Panc1 (cell line): ENCODE data around the gene KANK4. TPM values are rescaled to one million over a fixed set of nuclear protein-coding genes. Genes with fewer than 3 reads are reported as not detected.

Source experiments
- ATAC-seq: fragments of 200-7000 bp; cut with Tn5 transposase; 2 replicates; pipeline ENCODE4 v1.9.1; 2020; ENCODE audit warnings: mild to moderate bottlenecking, moderate library complexity
- BruUV-seq: library from RNA; stranded (reverse); fragments of 400-500 nt; replicated peaks from 2 replicates; lab custom pipeline; 2021; lab: Mats Ljungman, UMichigan
- CTCF ChIA-PET: fragments of 300-600 bp; sonication (Branson Sonifier 250); formaldehyde crosslinking; loops from one replicate; lab custom pipeline; 2022; ENCODE audit warnings: antibody characterized with exemption; lab: Charles Lee
- POLR2A ChIA-PET: fragments of 300-600 bp; sonication (Branson Sonifier 250); formaldehyde crosslinking; loops from one replicate; lab custom pipeline; 2022; ENCODE audit warnings: antibody characterized with exemption; lab: Charles Lee
- DNase-seq: peaks from one replicate; pipeline ENCODE4 v3.0.0-alpha.2; 2010; ENCODE audit warnings: low read depth, low spot score
- H3K27ac ChIP-seq: 2 replicates; pipeline ENCODE4 v1.5.1; 2011; ENCODE audit warnings: mild to moderate bottlenecking, low read length, inconsistent platforms
- H3K27me3 ChIP-seq: fragments of 200-500 bp; sonication (Bioruptor generic); 2 replicates; pipeline ENCODE4 v1.6.0; 2014; ENCODE audit warnings: low read length, inconsistent platforms; ENCODE audit not compliant: control insufficient read depth, insufficient read depth
- H3K36me3 ChIP-seq: fragments of 200-500 bp; sonication (Bioruptor generic); 2 replicates; pipeline ENCODE4 v1.5.1; 2014; ENCODE audit warnings: inconsistent platforms, mild to moderate bottlenecking, low read length, moderate library complexity; ENCODE audit not compliant: control insufficient read depth, insufficient read depth
- H3K4me1 ChIP-seq: 2 replicates; pipeline ENCODE4 v1.5.1; 2011; ENCODE audit warnings: inconsistent platforms, mild to moderate bottlenecking, low read length, moderate library complexity; ENCODE audit not compliant: control insufficient read depth, insufficient read depth
- H3K4me3 ChIP-seq, 2 experiments: 2 replicates each; pipeline ENCODE4 v1.5.1; 2011 to 2012; ENCODE audit warnings: low read depth in 2 of 2, low read length in 2 of 2, mild to moderate bottlenecking in 2 of 2, inconsistent platforms in 1 of 2, moderate library complexity in 1 of 2
- H3K9me3 ChIP-seq: fragments of 200-500 bp; sonication (Bioruptor generic); 2 replicates; pipeline ENCODE4 v1.5.1; 2014; ENCODE audit warnings: low read depth, mild to moderate bottlenecking, inconsistent platforms, low read length, moderate library complexity; ENCODE audit not compliant: control insufficient read depth, insufficient read depth
- POLR2AphosphoS5 ChIP-seq: IDR thresholded peaks from 2 replicates; pipeline ENCODE4 v1.6.1; 2012; ENCODE audit warnings: mild to moderate bottlenecking, low read depth, low read length, moderate library complexity
- SIN3A ChIP-seq: IDR thresholded peaks from 2 replicates; pipeline ENCODE4 v1.6.1; 2012; ENCODE audit warnings: low read depth, mild to moderate bottlenecking, low read length, moderate library complexity, borderline replicate concordance; ENCODE audit not compliant: insufficient read depth
- TCF7L2 ChIP-seq: IDR thresholded peaks from 2 replicates; pipeline ENCODE4 v1.6.1; 2011; ENCODE audit warnings: mild to moderate bottlenecking, low read depth, low read length, inconsistent platforms
- in situ Hi-C: cut with HindIII; loops from 2 replicates; pipeline ENCODE4 v1.10.0; 2016; ENCODE audit warnings: low sequenced_read_pairs, low pct_unique_long_range_greater_than_20kb
- intact Hi-C: fragments of 100-400 bp; cut with micrococcal nuclease; formaldehyde crosslinking; loops from one replicate; pipeline ENCODE4 v1.10.0; 2022; ENCODE audit not compliant: unreplicated experiment
- total RNA-seq: library from RNA; stranded (reverse); gene quantifications from one replicate; pipeline ENCODE4 v1.2.1, GENCODE V29; 2021; ENCODE audit not compliant: unreplicated experiment
- TF ChIP-seq, protein P1 (sequence below), 2 experiments: IDR thresholded peaks; 2 replicates each; pipeline ENCODE4 v1.6.1; 2011 to 2012; ENCODE audit warnings: low read depth in 2 of 2, control low read depth in 1 of 2, low read length in 1 of 2, mild to moderate bottlenecking in 1 of 2, moderate library complexity in 1 of 2; ENCODE audit not compliant: insufficient read depth in 1 of 2
- TF ChIP-seq, protein P2 (sequence below): fragments of 450-650 bp; IDR thresholded peaks from 2 replicates; pipeline ENCODE4 v1.5.1; 2017; ENCODE audit warnings: mild to moderate bottlenecking

Gene KANK4
- total RNA-seq, 1 experiment from 2014 or later, result 0.18 TPM

DNA sequence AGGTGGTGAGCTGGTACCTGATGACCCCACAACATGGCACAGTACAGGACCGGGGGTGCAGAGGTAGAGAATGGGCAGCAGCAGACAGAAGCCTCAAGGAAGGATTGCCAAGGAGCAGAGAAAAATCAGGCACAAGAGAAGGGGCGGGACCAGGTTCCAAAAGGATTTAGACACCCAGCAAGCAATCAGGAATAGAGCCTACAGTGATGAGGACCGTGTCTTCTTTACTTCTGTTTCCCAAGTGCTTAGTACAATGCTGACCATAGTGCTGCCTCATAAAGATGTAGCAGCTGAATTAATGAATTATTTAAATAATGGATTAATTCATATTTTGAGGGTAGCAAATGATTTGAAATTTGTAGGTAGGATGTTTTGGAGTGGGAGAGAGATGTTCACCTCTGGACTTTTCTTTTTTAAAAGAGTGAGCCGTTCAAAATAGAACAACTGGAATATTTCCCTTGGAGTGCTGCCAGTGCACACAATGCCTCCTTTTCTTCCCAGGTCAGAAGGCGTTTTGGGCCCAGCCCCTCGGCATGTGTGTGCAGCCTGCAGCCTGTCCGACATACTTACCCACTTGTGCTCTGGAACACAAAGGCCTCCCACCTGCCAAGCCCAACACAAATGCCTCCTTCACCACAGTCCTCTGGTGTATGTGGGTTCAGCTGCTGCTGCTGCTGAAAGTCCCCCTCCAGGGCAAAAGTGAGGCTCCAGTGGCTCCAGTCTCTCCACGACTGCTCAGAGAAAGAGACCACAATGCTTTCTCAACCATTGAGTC lies 19.6 kb downstream of the KANK4 start:
- Histone ChIP-seq H3K4me1 (no peaks in the 10 kb centered on the region; the same call in 1 of the 2 replicates), H3K9me3 (no peaks in the 10 kb centered on the region), H3K27me3 (peaks cover 25% of the 10 kb centered on the region), H3K4me3 (no peak overlapping the region), H3K36me3 (no peaks in the 10 kb centered on the region), H3K27ac (no peak overlapping the region)
- intact Hi-C loops, result no loop called here
- ATAC-seq, result no peak
- DNase-seq, result no peak
- no TSS peak for BruUV-seq
- CTCF ChIA-PET, result interaction anchor here (0.6 kb wide), 1 partner anchor 21 kb away, joined by 5 read pairs; no protein-coding TSS in a partner anchor
- in situ Hi-C loops, result no loop called here
- TF ChIP-seq POLR2AphosphoS5 (no peak), TCF7L2 (no peak), SIN3A (no peak)
- TF ChIP-seq, protein P1, sequence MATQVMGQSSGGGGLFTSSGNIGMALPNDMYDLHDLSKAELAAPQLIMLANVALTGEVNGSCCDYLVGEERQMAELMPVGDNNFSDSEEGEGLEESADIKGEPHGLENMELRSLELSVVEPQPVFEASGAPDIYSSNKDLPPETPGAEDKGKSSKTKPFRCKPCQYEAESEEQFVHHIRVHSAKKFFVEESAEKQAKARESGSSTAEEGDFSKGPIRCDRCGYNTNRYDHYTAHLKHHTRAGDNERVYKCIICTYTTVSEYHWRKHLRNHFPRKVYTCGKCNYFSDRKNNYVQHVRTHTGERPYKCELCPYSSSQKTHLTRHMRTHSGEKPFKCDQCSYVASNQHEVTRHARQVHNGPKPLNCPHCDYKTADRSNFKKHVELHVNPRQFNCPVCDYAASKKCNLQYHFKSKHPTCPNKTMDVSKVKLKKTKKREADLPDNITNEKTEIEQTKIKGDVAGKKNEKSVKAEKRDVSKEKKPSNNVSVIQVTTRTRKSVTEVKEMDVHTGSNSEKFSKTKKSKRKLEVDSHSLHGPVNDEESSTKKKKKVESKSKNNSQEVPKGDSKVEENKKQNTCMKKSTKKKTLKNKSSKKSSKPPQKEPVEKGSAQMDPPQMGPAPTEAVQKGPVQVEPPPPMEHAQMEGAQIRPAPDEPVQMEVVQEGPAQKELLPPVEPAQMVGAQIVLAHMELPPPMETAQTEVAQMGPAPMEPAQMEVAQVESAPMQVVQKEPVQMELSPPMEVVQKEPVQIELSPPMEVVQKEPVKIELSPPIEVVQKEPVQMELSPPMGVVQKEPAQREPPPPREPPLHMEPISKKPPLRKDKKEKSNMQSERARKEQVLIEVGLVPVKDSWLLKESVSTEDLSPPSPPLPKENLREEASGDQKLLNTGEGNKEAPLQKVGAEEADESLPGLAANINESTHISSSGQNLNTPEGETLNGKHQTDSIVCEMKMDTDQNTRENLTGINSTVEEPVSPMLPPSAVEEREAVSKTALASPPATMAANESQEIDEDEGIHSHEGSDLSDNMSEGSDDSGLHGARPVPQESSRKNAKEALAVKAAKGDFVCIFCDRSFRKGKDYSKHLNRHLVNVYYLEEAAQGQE (IDR thresholded peaks at IDR 0.05; ENCODE audit: insufficient read depth in 1 of 2, low read depth in 2 of 2, low read length in 1 of 2), result no peak
- TF ChIP-seq, protein P2, sequence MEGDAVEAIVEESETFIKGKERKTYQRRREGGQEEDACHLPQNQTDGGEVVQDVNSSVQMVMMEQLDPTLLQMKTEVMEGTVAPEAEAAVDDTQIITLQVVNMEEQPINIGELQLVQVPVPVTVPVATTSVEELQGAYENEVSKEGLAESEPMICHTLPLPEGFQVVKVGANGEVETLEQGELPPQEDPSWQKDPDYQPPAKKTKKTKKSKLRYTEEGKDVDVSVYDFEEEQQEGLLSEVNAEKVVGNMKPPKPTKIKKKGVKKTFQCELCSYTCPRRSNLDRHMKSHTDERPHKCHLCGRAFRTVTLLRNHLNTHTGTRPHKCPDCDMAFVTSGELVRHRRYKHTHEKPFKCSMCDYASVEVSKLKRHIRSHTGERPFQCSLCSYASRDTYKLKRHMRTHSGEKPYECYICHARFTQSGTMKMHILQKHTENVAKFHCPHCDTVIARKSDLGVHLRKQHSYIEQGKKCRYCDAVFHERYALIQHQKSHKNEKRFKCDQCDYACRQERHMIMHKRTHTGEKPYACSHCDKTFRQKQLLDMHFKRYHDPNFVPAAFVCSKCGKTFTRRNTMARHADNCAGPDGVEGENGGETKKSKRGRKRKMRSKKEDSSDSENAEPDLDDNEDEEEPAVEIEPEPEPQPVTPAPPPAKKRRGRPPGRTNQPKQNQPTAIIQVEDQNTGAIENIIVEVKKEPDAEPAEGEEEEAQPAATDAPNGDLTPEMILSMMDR, result no peak
- POLR2A ChIA-PET, result no interaction called here

DNA sequence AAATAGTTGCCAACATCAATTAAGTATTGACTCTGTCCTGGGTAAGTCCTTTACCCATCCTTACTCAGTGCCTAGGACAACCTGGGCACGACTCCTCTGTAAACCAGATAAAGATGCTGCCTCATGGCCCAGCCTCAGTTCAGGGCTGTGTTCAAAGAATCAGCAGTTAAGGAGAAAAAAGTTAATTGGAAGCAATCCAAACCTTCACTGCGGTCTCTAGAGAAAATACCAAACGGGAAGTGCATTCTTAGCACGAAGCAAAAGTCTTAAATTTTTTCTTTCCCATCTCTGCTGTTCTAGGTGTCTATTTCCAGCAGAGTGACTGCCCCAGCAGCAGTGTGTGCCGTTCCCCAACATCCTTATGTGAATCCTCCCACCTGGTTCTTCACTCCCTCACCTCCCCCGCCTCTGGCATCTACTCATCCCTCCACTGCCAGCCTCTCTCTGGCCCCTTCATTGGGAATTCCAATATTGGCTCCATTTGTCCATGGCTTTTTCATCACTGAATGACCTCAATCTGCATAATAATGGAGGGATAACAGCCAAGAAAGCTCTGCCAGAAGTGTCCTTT lies 23.2 kb downstream of the KANK4 start:
- no peak overlapping the region for H3K27ac ChIP-seq
- intact Hi-C loops, result no loop called here

More for the DNA sequence above, 23.2 kb downstream of the KANK4 start:
- POLR2A ChIA-PET, result no interaction called here
- in situ Hi-C loops, result no loop called here
- peaks cover 16% of the 10 kb centered on the region for H3K27me3 ChIP-seq
- TF ChIP-seq POLR2AphosphoS5, result no peak
- CTCF ChIA-PET, result no interaction called here
- ATAC-seq (no peak), DNase-seq (no peak)
- no peak overlapping the region for H3K4me3 ChIP-seq
- BruUV-seq, result no TSS peak
- H3K4me1 ChIP-seq, result no peaks in the 10 kb centered on the region; the same call in 1 of the 2 replicates
- H3K36me3 ChIP-seq, result no peaks in the 10 kb centered on the region
- no peaks in the 10 kb centered on the region for H3K9me3 ChIP-seq
